Breast epithelium (tissue), 4 donors: ENCODE results near the gene SLC35C1. TPM values are rescaled to one million over a fixed set of nuclear protein-coding genes. Genes with fewer than 3 reads are reported as not detected.

Experiments
- DNase-seq, 2 donors: peaks; one replicate each; pipeline ENCODE4 v3.0.0-alpha.2; 2019; ENCODE audit warnings: low spot score in 2 of 2
- H3K27ac ChIP-seq, 2 donors: fragments of 200-600 bp; sonication (generic) in 1 of 2; one replicate each; pipeline ENCODE4 v1.5.1; 2016 to 2019; ENCODE audit warnings: mild to moderate bottlenecking in 1 of 2
- H3K27me3 ChIP-seq, 2 donors: fragments of 200-600 bp; sonication (generic) in 1 of 2; one replicate each; pipeline versions ENCODE4 v1.5.1 to v1.6.0; 2017 to 2019; ENCODE audit warnings: control low read depth in 1 of 2, mild to moderate bottlenecking in 1 of 2
- H3K36me3 ChIP-seq: fragments of 200-600 bp; one replicate; pipeline ENCODE4 v1.5.1; 2019
- H3K4me1 ChIP-seq, 2 donors: fragments of 200-600 bp; sonication (generic); one replicate each; pipeline ENCODE4 v1.5.1; 2016 to 2019; ENCODE audit warnings: control low read depth in 1 of 2
- H3K4me3 ChIP-seq, 3 donors: fragments of 200-600 bp; sonication (generic); 1 replicate in 2 of 3; 2 replicates in 1 of 3; pipeline ENCODE4 v1.5.1; 2016 to 2019; ENCODE audit warnings: mild to moderate bottlenecking in 3 of 3, moderate library complexity in 2 of 3
- H3K9me3 ChIP-seq, 2 donors: fragments of 200-600 bp; sonication (generic) in 1 of 2; one replicate each; pipeline ENCODE4 v1.5.1; 2016 to 2019; ENCODE audit warnings: control low read depth in 1 of 2
- POLR2A ChIP-seq: fragments of 450-650 bp; IDR thresholded peaks from one replicate; pipeline ENCODE4 v1.6.1; 2016; ENCODE audit warnings: antibody characterized with exemption, mild to moderate bottlenecking, moderate library complexity
- POLR2AphosphoS5 ChIP-seq, 3 donors: sonication (generic); formaldehyde crosslinking; IDR thresholded peaks; one replicate each; pipeline ENCODE4 v1.6.1; 2017; ENCODE audit warnings: antibody characterized with exemption in 3 of 3
- intact Hi-C: fragments of 100-400 bp; cut with DNase I; formaldehyde crosslinking; loops from one replicate; pipeline ENCODE4 v1.15.1; 2023; ENCODE audit warnings: low total_unique reads
- total RNA-seq, 3 donors: library from RNA; depleted of rRNA; stranded (reverse); fragments of >200 nt; gene quantifications; one replicate each; pipeline ENCODE4 v1.1.0, GENCODE V29; 2016
- TF ChIP-seq, protein P1 (sequence below), 3 donors: fragments of 450-650 bp; IDR thresholded peaks; one replicate each; pipeline ENCODE4 v1.5.1; 2016 to 2017; ENCODE audit warnings: antibody characterized with exemption in 3 of 3, mild to moderate bottlenecking in 3 of 3, moderate library complexity in 3 of 3

SLC35C1 gene
- total RNA-seq, 3 donors from 2014 or later: 18.1 to 49.1 (median 28.2) TPM

DNA sequence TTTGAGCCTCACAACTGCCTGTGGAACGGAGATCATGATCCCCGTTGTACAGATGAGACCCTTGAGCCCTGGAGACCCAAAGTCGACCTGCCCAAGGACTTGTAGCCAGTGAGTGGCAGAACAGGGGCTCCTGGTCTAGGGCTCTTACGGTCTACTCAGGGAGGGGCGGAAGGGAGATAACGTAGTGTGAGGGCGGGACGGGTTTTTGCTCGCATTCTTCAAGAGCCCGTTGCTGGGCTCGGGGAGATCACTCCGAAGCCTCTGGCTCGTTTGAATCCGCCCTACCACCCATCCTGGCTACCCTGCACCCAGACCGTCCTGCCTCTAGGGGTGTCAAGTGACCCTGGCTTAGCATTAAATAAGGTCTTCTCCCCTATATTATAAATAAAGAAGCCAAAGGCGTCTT lies 43.0 kb downstream of the SLC35C1 start:
- Histone ChIP-seq H3K27me3 (no peaks in the 10 kb centered on the region), H3K9me3 (no peaks in the 10 kb centered on the region), H3K4me3 (peak overlapping the region; percentile 79 to 91 (median 89)), H3K27ac (peak overlapping the region; percentile 96 to 97), H3K36me3 (no peaks in the 10 kb centered on the region), H3K4me1 (peaks cover 2 to 24% of the 10 kb centered on the region in 2 donors)
- TF ChIP-seq POLR2AphosphoS5 (IDR thresholded peaks at IDR 0.05) (no peak), POLR2A (no peak)
- TF ChIP-seq, protein P1, sequence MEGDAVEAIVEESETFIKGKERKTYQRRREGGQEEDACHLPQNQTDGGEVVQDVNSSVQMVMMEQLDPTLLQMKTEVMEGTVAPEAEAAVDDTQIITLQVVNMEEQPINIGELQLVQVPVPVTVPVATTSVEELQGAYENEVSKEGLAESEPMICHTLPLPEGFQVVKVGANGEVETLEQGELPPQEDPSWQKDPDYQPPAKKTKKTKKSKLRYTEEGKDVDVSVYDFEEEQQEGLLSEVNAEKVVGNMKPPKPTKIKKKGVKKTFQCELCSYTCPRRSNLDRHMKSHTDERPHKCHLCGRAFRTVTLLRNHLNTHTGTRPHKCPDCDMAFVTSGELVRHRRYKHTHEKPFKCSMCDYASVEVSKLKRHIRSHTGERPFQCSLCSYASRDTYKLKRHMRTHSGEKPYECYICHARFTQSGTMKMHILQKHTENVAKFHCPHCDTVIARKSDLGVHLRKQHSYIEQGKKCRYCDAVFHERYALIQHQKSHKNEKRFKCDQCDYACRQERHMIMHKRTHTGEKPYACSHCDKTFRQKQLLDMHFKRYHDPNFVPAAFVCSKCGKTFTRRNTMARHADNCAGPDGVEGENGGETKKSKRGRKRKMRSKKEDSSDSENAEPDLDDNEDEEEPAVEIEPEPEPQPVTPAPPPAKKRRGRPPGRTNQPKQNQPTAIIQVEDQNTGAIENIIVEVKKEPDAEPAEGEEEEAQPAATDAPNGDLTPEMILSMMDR (IDR thresholded peaks at IDR 0.05): no peak
- intact Hi-C loops: loop anchor here (10.0 kb wide), 1 partner anchor 157 kb away; no protein-coding TSS in a partner anchor
- DNase-seq: peak in 1 of 2 donors; percentile 38

DNA sequence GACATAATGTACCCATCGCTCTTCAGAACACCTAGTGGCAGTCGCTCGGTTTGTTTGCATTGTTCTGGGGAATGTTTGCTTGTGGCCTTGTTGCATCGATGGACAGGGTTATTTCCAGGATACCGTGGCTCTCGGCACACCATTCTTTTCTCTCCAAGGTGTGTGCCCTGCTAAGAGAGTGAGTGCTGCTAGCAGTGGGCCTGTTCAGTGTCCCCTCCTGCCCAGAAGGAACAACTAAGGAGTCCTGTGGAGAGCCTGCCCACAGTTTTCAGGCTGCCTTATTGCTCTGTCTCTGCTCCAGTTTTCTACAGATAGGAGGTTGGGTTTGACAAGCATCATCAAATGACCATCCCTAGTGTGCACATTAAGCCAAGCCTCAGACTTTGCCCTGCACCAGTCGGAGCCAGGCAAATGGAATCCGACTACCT lies 43.7 kb downstream of the SLC35C1 start:
- H3K4me1 ChIP-seq: peaks cover 2 to 24% of the 10 kb centered on the region in 2 donors
- H3K27me3 ChIP-seq: no peaks in the 10 kb centered on the region
- intact Hi-C loops: loop anchor here (10.0 kb wide), 1 partner anchor 156 kb away; no protein-coding TSS in a partner anchor
- peak overlapping the region; percentile 96 to 97 for H3K27ac ChIP-seq
- no peaks in the 10 kb centered on the region for H3K9me3 ChIP-seq
- DNase-seq: peak in 1 of 2 donors; percentile 58
- TF ChIP-seq POLR2A (no peak), POLR2AphosphoS5 (IDR thresholded peaks at IDR 0.05) (no peak)
- TF ChIP-seq, protein P1 (IDR thresholded peaks at IDR 0.05): no peak
- peak overlapping the region; percentile 79 to 91 (median 89) for H3K4me3 ChIP-seq
- no peaks in the 10 kb centered on the region for H3K36me3 ChIP-seq

DNA sequence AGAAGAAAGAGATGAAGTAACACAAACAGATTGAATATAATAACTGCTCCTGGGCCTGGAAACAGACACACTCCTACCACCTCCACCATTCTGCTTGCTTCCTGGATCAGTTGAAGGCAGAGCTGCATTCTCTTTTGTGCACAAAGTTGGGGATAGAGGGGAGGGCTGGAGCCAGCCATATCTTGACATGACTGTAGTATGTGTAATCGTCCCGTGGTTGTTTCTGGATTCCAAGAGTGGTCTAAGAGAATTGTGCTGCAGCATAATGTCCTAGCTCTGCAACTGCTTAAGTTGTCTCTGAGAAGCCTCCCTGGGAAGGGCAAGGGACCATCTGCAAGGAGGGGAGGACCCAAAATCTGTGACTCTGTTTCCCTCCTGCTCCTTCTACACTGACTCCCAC lies 45.5 kb downstream of the SLC35C1 start:
- Histone ChIP-seq H3K9me3 (no peaks in the 10 kb centered on the region), H3K27ac (peak overlapping the region in 1 of 2 donors; percentile 20), H3K27me3 (no peaks in the 10 kb centered on the region), H3K4me1 (peaks cover 2 to 24% of the 10 kb centered on the region in 2 donors), H3K36me3 (no peaks in the 10 kb centered on the region), H3K4me3 (no peak overlapping the region)
- TF ChIP-seq POLR2A (no peak), POLR2AphosphoS5 (IDR thresholded peaks at IDR 0.05) (no peak)
- TF ChIP-seq, protein P1 (IDR thresholded peaks at IDR 0.05): no peak
- intact Hi-C loops: no loop called here
- DNase-seq: no peak

DNA sequence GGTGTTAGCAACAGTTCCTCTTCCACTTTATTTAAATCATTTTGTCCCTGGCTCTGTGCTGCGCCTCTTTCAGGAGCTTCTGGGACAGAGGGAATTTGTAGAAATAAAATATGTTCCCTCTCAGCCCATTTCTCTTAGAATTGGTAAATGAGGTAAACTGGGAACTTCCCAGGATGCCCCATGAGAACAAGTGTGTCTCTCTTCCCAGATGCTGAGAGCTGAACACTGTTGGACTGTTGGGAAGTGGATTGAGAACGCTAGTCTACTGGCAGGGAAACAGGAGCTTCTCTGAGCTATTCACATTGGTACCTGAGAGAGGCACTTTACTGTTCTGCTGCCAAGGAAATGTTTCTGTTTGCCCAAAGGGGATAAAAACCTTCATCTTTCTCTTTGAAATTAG lies 46.3 kb downstream of the SLC35C1 start:
- no peak for DNase-seq
- Histone ChIP-seq H3K36me3 (no peaks in the 10 kb centered on the region), H3K4me1 (peaks cover 2 to 24% of the 10 kb centered on the region in 2 donors), H3K9me3 (no peaks in the 10 kb centered on the region), H3K27me3 (no peaks in the 10 kb centered on the region), H3K27ac (peak overlapping the region; percentile 7 to 53), H3K4me3 (no peak overlapping the region)
- TF ChIP-seq POLR2A: no peak
- TF ChIP-seq POLR2AphosphoS5 (IDR thresholded peaks at IDR 0.05): no peak
- intact Hi-C loops: no loop called here

DNA sequence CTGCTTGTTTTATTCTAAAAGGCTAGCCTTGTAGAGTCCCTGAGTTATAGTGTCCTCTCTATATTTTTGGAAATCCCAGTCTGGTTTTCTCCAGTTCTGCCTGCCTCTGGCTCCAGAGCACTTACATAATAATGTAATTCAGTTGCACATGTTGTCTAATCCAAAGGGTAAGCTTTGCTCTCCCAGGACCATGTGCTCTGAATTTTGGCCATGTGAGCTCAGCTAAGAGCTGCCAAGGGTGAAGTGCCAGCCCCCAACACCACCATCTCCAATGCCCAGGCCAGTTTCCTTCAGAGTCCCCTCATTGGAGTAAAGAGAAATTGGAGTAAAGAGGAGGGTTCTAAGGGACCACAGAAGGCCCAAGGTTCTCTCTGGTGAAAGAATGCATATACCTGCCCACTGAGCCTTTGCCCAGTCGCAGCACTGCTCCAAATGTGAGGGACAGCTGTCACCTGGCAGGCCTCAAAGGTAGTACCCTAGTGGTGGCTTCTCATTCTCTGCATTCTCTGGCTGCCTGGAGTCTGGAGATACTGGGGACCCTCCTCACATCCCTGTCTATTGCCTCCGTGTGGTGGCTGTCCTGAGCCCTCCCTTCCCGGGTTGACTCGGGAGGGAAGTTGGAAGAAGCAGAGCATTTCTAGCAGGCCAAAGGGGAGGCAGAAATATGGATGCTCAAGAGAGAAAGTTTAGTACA lies 47.2 kb downstream of the SLC35C1 start:
- Histone ChIP-seq H3K4me1 (peaks cover 2 to 27% of the 10 kb centered on the region in 2 donors), H3K27me3 (no peaks in the 10 kb centered on the region), H3K9me3 (no peaks in the 10 kb centered on the region), H3K36me3 (no peaks in the 10 kb centered on the region), H3K27ac (peak overlapping the region; percentile 31 to 51), H3K4me3 (no peak overlapping the region)
- no peak for DNase-seq
- intact Hi-C loops: no loop called here
- TF ChIP-seq, protein P1 (IDR thresholded peaks at IDR 0.05): no peak
- TF ChIP-seq POLR2A (no peak), POLR2AphosphoS5 (IDR thresholded peaks at IDR 0.05) (no peak)
